GM23338 (cell line): Measurements from ENCODE around the gene COBLL1. TPM values are rescaled to one million over a fixed set of nuclear protein-coding genes. Genes with fewer than 3 reads are reported as not detected.

Source experiments
- ATAC-seq: fragments of 200-7000 bp; cut with Tn5 transposase; 3 replicates; pipeline ENCODE4 v1.9.1; 2020
- DNase-seq: peaks from one replicate; pipeline ENCODE4 v3.0.0-alpha.2; 2015; ENCODE audit warnings: low spot score
- H2AFZ ChIP-seq: fragments of 200-600 bp; sonication (generic); 2 replicates; pipeline ENCODE4 v1.8.0; 2016; ENCODE audit warnings: antibody characterized with exemption, mild to moderate bottlenecking, moderate library complexity
- H3F3A ChIP-seq: fragments of 200-600 bp; sonication (generic); replicated peaks from 2 replicates; pipeline ENCODE4 v1.8.0; 2017; ENCODE audit warnings: antibody characterized with exemption, mixed run types, low read depth
- H3K27ac ChIP-seq: fragments of 200-600 bp; sonication (generic); 2 replicates; pipeline ENCODE4 v1.6.1; 2016; ENCODE audit warnings: low read depth
- H3K27me3 ChIP-seq: fragments of 200-600 bp; sonication (generic); 2 replicates; pipeline ENCODE4 v1.8.0; 2016; ENCODE audit warnings: mild to moderate bottlenecking, mixed run types, moderate library complexity; ENCODE audit not compliant: insufficient read depth
- H3K36me3 ChIP-seq: fragments of 200-600 bp; sonication (generic); 2 replicates; pipeline ENCODE4 v1.8.0; 2016; ENCODE audit warnings: mild to moderate bottlenecking; ENCODE audit not compliant: insufficient read depth
- H3K4me1 ChIP-seq: fragments of 200-600 bp; sonication (generic); 2 replicates; pipeline ENCODE4 v1.8.0; 2016; ENCODE audit warnings: mild to moderate bottlenecking, moderate library complexity; ENCODE audit not compliant: insufficient read depth
- H3K4me2 ChIP-seq: fragments of 200-600 bp; sonication (generic); 2 replicates; pipeline ENCODE4 v1.7.1; 2017; ENCODE audit warnings: mixed run types
- H3K4me3 ChIP-seq: fragments of 200-600 bp; sonication (generic); 2 replicates; pipeline ENCODE4 v1.6.1; 2016; ENCODE audit warnings: mixed run types
- H3K79me2 ChIP-seq: fragments of 200-600 bp; sonication (generic); replicated peaks from 2 replicates; pipeline ENCODE4 v1.8.0; 2017; ENCODE audit warnings: mild to moderate bottlenecking; ENCODE audit not compliant: insufficient read depth
- H3K9me2 ChIP-seq: fragments of 200-600 bp; sonication (generic); 2 replicates; pipeline ENCODE4 v1.8.0; 2017; ENCODE audit not compliant: insufficient read depth
- H4K20me1 ChIP-seq: fragments of 200-600 bp; sonication (generic); replicated peaks from 2 replicates; pipeline ENCODE4 v1.8.0; 2017; ENCODE audit warnings: mild to moderate bottlenecking; ENCODE audit not compliant: insufficient read depth
- H3K27ac Mint-ChIP-seq: 2 replicates; pipeline ENCODE4 v1.8.0; 2020; ENCODE audit warnings: inconsistent platforms, mild to moderate bottlenecking, moderate library complexity, mixed read lengths
- H3K27me3 Mint-ChIP-seq: 3 replicates; pipeline ENCODE4 v1.8.0; 2022; ENCODE audit warnings: low read depth, mild to moderate bottlenecking, moderate library complexity, mixed read lengths, inconsistent platforms; ENCODE audit not compliant: insufficient read depth, poor library complexity
- H3K36me3 Mint-ChIP-seq: 3 replicates; pipeline ENCODE4 v1.8.0; 2021; ENCODE audit warnings: low read depth, mild to moderate bottlenecking, inconsistent platforms, moderate library complexity, mixed read lengths
- H3K4me1 Mint-ChIP-seq: 3 replicates; pipeline ENCODE4 v1.8.0; 2020; ENCODE audit warnings: mild to moderate bottlenecking, inconsistent platforms, mixed read lengths
- H3K4me3 Mint-ChIP-seq: 3 replicates; pipeline ENCODE4 v1.8.0; 2021; ENCODE audit warnings: moderate library complexity, mild to moderate bottlenecking, inconsistent platforms, mixed read lengths
- H3K9me3 Mint-ChIP-seq: 3 replicates; pipeline ENCODE4 v1.8.0; 2020; ENCODE audit warnings: moderate library complexity, mild to moderate bottlenecking, inconsistent platforms, mixed read lengths
- CREB1 ChIP-seq: fragments of 250-450 bp; sonication (Bioruptor Pico); IDR thresholded peaks from 2 replicates; pipeline ENCODE4 v1.5.0; 2020; ENCODE audit warnings: low read depth, mild to moderate bottlenecking, moderate library complexity
- EZH2phosphoT487 ChIP-seq: fragments of 200-600 bp; sonication (generic); IDR thresholded peaks from one replicate; pipeline ENCODE4 v1.8.1; 2018; ENCODE audit warnings: antibody characterized with exemption; ENCODE audit not compliant: unreplicated experiment
- POLR2AphosphoS5 ChIP-seq: IDR thresholded peaks from 2 replicates; pipeline ENCODE4 v1.6.1; 2016; ENCODE audit warnings: antibody characterized with exemption, low read depth
- REST ChIP-seq: IDR thresholded peaks from one replicate; pipeline ENCODE4 v1.6.1; 2018; ENCODE audit warnings: antibody characterized with exemption; ENCODE audit not compliant: unreplicated experiment
- ZNF114 ChIP-seq: fragments of 250-450 bp; sonication (Bioruptor Pico); IDR thresholded peaks from 2 replicates; pipeline ENCODE4 v1.5.0; 2020; ENCODE audit warnings: mild to moderate bottlenecking, moderate library complexity
- ZNF331 ChIP-seq: fragments of 250-450 bp; sonication (Bioruptor Pico); IDR thresholded peaks from 2 replicates; pipeline ENCODE4 v1.5.0; 2020; ENCODE audit warnings: low read depth, mild to moderate bottlenecking, moderate library complexity
- polyA plus RNA-seq: library from polyadenylated mRNA; unstranded; fragments of >200 nt; fragmentation: Nextera tagmentation; extraction: Ambion mirVana; gene quantifications from 2 replicates; pipeline ENCODE4 v1.2.1, GENCODE V29; 2016
- total RNA-seq: library from RNA; depleted of rRNA; stranded (reverse); fragments of >200 nt; shearing (Covaris generic); gene quantifications from 2 replicates; pipeline ENCODE4 v1.2.3, GENCODE V29; 2014
- TF ChIP-seq, protein P1 (sequence below), 2 experiments: fragments of 200-600 bp in 1 of 2; sonication (generic) in 1 of 2; conservative IDR thresholded peaks; 2 replicates each; pipeline versions ENCODE4 v1.5.1 to v1.6.1; 2016 to 2017; ENCODE audit warnings: antibody characterized with exemption in 2 of 2, low read depth in 2 of 2, mild to moderate bottlenecking in 2 of 2, moderate library complexity in 1 of 2
- TF ChIP-seq, protein P2 (sequence below): IDR thresholded peaks from 2 replicates; pipeline ENCODE4 v1.6.1; 2016; ENCODE audit warnings: antibody characterized with exemption
- TF ChIP-seq, protein P3 (sequence below): fragments of 250-450 bp; sonication (Bioruptor Pico); IDR thresholded peaks from 2 replicates; pipeline ENCODE4 v1.5.0; 2020; ENCODE audit warnings: mild to moderate bottlenecking, moderate library complexity

COBLL1 gene
- total and polyA plus RNA-seq, 2 experiments from 2014 or later, result 2.9 to 7.4 TPM

GRCh38 chr2:164694275-164694695 is 147.3 kb downstream of the COBLL1 start (continued):
- TF ChIP-seq REST (no peak), ZNF331 (no peak), EZH2phosphoT487 (no peak), POLR2AphosphoS5 (no peak), ZNF114 (no peak), CREB1 (no peak)
- TF ChIP-seq, protein P1, sequence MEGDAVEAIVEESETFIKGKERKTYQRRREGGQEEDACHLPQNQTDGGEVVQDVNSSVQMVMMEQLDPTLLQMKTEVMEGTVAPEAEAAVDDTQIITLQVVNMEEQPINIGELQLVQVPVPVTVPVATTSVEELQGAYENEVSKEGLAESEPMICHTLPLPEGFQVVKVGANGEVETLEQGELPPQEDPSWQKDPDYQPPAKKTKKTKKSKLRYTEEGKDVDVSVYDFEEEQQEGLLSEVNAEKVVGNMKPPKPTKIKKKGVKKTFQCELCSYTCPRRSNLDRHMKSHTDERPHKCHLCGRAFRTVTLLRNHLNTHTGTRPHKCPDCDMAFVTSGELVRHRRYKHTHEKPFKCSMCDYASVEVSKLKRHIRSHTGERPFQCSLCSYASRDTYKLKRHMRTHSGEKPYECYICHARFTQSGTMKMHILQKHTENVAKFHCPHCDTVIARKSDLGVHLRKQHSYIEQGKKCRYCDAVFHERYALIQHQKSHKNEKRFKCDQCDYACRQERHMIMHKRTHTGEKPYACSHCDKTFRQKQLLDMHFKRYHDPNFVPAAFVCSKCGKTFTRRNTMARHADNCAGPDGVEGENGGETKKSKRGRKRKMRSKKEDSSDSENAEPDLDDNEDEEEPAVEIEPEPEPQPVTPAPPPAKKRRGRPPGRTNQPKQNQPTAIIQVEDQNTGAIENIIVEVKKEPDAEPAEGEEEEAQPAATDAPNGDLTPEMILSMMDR (conservative IDR thresholded peaks at IDR 0.05; ENCODE audit: low read depth in 2 of 2), result no peak
- TF ChIP-seq, protein P2, sequence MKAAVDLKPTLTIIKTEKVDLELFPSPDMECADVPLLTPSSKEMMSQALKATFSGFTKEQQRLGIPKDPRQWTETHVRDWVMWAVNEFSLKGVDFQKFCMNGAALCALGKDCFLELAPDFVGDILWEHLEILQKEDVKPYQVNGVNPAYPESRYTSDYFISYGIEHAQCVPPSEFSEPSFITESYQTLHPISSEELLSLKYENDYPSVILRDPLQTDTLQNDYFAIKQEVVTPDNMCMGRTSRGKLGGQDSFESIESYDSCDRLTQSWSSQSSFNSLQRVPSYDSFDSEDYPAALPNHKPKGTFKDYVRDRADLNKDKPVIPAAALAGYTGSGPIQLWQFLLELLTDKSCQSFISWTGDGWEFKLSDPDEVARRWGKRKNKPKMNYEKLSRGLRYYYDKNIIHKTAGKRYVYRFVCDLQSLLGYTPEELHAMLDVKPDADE, result no peak

GRCh38 chr2:164693834-164694233 is 147.8 kb downstream of the COBLL1 start:
- Histone ChIP-seq H3K36me3 (no peaks in the 10 kb centered on the region), H3K79me2 (no peaks in the 10 kb centered on the region), H3K4me3 (no peak overlapping the region), H2AFZ (no peak overlapping the region), H3K4me2 (no peak overlapping the region), H3K27me3 (no peaks in the 10 kb centered on the region), H3K27ac (no peak overlapping the region), H4K20me1 (no peaks in the 10 kb centered on the region), H3K9me2 (no peaks in the 10 kb centered on the region), H3K4me1 (no peaks in the 10 kb centered on the region), H3F3A (no peaks in the 10 kb centered on the region)
- no peaks in the 10 kb centered on the region for H3K36me3 Mint-ChIP-seq
- H3K27me3 Mint-ChIP-seq, result no peaks in the 10 kb centered on the region
- H3K4me3 Mint-ChIP-seq, result no peak overlapping the region
- DNase-seq (no peak), ATAC-seq (no peak)
- H3K4me1 Mint-ChIP-seq, result peaks cover 3% of the 10 kb centered on the region; the same call in 2 of the 3 replicates
- H3K27ac Mint-ChIP-seq, result no peak overlapping the region
- H3K9me3 Mint-ChIP-seq, result no peaks in the 10 kb centered on the region
- TF ChIP-seq REST (no peak), CREB1 (no peak), POLR2AphosphoS5 (no peak)
- TF ChIP-seq, protein P3, sequence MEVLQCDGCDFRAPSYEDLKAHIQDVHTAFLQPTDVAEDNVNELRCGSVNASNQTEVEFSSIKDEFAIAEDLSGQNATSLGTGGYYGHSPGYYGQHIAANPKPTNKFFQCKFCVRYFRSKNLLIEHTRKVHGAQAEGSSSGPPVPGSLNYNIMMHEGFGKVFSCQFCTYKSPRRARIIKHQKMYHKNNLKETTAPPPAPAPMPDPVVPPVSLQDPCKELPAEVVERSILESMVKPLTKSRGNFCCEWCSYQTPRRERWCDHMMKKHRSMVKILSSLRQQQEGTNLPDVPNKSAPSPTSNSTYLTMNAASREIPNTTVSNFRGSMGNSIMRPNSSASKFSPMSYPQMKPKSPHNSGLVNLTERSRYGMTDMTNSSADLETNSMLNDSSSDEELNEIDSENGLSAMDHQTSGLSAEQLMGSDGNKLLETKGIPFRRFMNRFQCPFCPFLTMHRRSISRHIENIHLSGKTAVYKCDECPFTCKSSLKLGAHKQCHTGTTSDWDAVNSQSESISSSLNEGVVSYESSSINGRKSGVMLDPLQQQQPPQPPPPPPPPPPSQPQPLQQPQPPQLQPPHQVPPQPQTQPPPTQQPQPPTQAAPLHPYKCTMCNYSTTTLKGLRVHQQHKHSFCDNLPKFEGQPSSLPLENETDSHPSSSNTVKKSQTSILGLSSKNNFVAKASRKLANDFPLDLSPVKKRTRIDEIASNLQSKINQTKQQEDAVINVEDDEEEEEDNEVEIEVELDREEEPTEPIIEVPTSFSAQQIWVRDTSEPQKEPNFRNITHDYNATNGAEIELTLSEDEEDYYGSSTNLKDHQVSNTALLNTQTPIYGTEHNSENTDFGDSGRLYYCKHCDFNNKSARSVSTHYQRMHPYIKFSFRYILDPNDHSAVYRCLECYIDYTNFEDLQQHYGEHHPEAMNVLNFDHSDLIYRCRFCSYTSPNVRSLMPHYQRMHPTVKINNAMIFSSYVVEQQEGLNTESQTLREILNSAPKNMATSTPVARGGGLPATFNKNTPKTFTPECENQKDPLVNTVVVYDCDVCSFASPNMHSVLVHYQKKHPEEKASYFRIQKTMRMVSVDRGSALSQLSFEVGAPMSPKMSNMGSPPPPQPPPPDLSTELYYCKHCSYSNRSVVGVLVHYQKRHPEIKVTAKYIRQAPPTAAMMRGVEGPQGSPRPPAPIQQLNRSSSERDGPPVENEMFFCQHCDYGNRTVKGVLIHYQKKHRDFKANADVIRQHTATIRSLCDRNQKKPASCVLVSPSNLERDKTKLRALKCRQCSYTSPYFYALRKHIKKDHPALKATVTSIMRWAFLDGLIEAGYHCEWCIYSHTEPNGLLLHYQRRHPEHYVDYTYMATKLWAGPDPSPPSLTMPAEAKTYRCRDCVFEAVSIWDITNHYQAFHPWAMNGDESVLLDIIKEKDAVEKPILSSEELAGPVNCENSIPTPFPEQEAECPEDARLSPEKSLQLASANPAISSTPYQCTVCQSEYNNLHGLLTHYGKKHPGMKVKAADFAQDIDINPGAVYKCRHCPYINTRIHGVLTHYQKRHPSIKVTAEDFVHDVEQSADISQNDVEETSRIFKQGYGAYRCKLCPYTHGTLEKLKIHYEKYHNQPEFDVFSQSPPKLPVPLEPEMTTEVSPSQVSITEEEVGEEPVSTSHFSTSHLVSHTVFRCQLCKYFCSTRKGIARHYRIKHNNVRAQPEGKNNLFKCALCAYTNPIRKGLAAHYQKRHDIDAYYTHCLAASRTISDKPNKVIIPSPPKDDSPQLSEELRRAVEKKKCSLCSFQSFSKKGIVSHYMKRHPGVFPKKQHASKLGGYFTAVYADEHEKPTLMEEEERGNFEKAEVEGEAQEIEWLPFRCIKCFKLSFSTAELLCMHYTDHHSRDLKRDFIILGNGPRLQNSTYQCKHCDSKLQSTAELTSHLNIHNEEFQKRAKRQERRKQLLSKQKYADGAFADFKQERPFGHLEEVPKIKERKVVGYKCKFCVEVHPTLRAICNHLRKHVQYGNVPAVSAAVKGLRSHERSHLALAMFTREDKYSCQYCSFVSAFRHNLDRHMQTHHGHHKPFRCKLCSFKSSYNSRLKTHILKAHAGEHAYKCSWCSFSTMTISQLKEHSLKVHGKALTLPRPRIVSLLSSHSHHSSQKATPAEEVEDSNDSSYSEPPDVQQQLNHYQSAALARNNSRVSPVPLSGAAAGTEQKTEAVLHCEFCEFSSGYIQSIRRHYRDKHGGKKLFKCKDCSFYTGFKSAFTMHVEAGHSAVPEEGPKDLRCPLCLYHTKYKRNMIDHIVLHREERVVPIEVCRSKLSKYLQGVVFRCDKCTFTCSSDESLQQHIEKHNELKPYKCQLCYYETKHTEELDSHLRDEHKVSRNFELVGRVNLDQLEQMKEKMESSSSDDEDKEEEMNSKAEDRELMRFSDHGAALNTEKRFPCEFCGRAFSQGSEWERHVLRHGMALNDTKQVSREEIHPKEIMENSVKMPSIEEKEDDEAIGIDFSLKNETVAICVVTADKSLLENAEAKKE, result no peak
